Measurements from ENCODE around the gene CSGALNACT2. TPM values are rescaled to one million over a fixed set of nuclear protein-coding genes. Genes with fewer than 3 reads are reported as not detected.

The CSGALNACT2 gene
- total RNA-seq, 1 experiment from 2014 or later, result 30.0 TPM

DNA sequence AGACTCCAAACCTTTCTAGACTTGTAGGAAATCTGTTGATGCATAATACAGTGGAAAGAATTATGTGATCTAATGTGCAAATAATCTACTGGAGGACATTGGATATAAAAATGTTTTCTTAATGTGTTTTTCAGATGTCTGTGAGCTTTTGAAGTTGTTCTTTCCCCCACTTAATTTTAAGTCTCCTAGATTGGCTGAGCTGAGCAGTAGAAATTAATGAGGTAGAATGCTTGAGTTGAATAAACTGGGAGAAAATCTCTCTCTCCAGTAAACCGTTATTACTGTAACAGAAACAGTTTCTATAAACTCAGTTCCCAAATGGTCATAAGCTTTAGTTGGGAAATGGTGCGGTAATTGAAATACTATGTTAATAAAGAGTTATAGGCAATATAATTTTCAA lies 15.7 kb downstream of the CSGALNACT2 start:
- TF ChIP-seq, protein P1, sequence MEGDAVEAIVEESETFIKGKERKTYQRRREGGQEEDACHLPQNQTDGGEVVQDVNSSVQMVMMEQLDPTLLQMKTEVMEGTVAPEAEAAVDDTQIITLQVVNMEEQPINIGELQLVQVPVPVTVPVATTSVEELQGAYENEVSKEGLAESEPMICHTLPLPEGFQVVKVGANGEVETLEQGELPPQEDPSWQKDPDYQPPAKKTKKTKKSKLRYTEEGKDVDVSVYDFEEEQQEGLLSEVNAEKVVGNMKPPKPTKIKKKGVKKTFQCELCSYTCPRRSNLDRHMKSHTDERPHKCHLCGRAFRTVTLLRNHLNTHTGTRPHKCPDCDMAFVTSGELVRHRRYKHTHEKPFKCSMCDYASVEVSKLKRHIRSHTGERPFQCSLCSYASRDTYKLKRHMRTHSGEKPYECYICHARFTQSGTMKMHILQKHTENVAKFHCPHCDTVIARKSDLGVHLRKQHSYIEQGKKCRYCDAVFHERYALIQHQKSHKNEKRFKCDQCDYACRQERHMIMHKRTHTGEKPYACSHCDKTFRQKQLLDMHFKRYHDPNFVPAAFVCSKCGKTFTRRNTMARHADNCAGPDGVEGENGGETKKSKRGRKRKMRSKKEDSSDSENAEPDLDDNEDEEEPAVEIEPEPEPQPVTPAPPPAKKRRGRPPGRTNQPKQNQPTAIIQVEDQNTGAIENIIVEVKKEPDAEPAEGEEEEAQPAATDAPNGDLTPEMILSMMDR (IDR thresholded peaks at IDR 0.05; ENCODE audit: unreplicated experiment), result no peak
- H3K9me3 Mint-ChIP-seq (ENCODE audit: unreplicated experiment), result no peaks in the 10 kb centered on the region
- H3K27me3 Mint-ChIP-seq (ENCODE audit: insufficient read depth, unreplicated experiment), result no peaks in the 10 kb centered on the region
- intact Hi-C loops (cut with micrococcal nuclease), result no loop called here
- no TSS peak for BruUV-seq (replicated peaks)
- H3K36me3 Mint-ChIP-seq (ENCODE audit: insufficient read depth, unreplicated experiment), result no peaks in the 10 kb centered on the region
- CTCF ChIA-PET, result interaction anchor here (0.6 kb wide), 1 partner anchor 336 kb away, joined by 3 read pairs; no protein-coding TSS in a partner anchor
- H3K4me3 Mint-ChIP-seq (ENCODE audit: unreplicated experiment), result no peak overlapping the region
- POLR2A ChIA-PET, result interaction anchor here (1.1 to 2.0 kb wide), 2 partner anchors 13 to 15 kb away, joined by 6 to 14 read pairs; partner anchors contain the start of gene CSGALNACT2
- no peak overlapping the region for H3K27ac Mint-ChIP-seq (ENCODE audit: low read depth, unreplicated experiment)
- DNase-seq (ENCODE audit: unreplicated experiment), result no peak
- H3K4me1 Mint-ChIP-seq (ENCODE audit: insufficient read depth, unreplicated experiment), result peaks cover 20% of the 10 kb centered on the region

DNA sequence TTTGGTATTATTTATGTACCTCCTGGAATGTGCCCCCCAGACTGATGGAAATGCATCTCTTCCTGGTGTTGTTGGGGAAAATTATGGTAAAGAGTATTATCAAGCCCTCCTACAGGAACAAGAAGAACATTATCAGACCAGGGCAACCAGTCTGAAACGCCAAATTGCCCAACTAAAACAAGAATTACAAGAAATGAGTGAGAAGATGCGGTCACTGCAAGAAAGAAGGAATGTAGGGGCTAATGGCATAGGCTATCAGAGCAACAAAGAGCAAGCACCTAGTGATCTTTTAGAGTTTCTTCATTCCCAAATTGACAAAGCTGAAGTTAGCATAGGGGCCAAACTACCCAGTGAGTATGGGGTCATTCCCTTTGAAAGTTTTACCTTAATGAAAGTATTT lies 17.0 kb downstream of the CSGALNACT2 start:
- TF ChIP-seq, protein P1 (IDR thresholded peaks at IDR 0.05; ENCODE audit: unreplicated experiment), result no peak
- CTCF ChIA-PET, result interaction anchor here (1.0 to 1.3 kb wide), 3 partner anchors 8 to 138 kb away, joined by 3 to 4 read pairs (median 3); no protein-coding TSS in a partner anchor
- H3K36me3 Mint-ChIP-seq (ENCODE audit: insufficient read depth, unreplicated experiment), result no peaks in the 10 kb centered on the region

DNA sequence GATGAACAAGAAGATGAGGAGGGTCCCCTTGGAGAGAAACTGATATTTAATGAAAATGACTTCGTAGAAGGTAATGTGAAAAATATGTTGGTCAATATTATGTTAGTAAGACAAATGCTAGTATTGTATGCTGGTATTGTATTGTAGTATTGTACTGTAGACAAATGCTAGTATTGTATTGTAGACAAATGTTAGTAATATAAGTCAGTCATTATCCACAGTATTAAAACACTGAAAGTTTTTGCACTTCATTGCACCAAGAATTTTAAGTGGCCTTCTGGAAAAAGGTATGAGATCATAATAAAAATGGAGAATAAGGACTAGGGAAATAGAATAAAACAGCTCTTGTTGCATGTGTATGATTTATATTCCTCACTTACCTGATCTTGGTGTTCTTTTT lies 17.5 kb downstream of the CSGALNACT2 start:
- Mint-ChIP-seq H3K27ac (ENCODE audit: low read depth, unreplicated experiment) (no peak overlapping the region), H3K4me3 (ENCODE audit: unreplicated experiment) (no peak overlapping the region), H3K27me3 (ENCODE audit: insufficient read depth, unreplicated experiment) (no peaks in the 10 kb centered on the region), H3K9me3 (ENCODE audit: unreplicated experiment) (no peaks in the 10 kb centered on the region), H3K4me1 (ENCODE audit: insufficient read depth, unreplicated experiment) (peaks cover 24% of the 10 kb centered on the region), H3K36me3 (ENCODE audit: insufficient read depth, unreplicated experiment) (no peaks in the 10 kb centered on the region)
- CTCF ChIA-PET, result interaction anchor here (1.3 kb wide), 1 partner anchor 8 kb away, joined by 3 read pairs; no protein-coding TSS in a partner anchor
- TF ChIP-seq, protein P1 (IDR thresholded peaks at IDR 0.05; ENCODE audit: unreplicated experiment), result no peak
- intact Hi-C loops (cut with micrococcal nuclease), result no loop called here
- no TSS peak for BruUV-seq (replicated peaks)
- DNase-seq (ENCODE audit: unreplicated experiment), result no peak
- POLR2A ChIA-PET, result interaction anchor here (0.6 kb wide), 1 partner anchor 27 kb away, joined by 3 read pairs; no protein-coding TSS in a partner anchor

More for the DNA sequence above, 17.0 kb downstream of the CSGALNACT2 start:
- no peaks in the 10 kb centered on the region for H3K27me3 Mint-ChIP-seq (ENCODE audit: insufficient read depth, unreplicated experiment)
- H3K4me3 Mint-ChIP-seq (ENCODE audit: unreplicated experiment), result no peak overlapping the region
- no peaks in the 10 kb centered on the region for H3K9me3 Mint-ChIP-seq (ENCODE audit: unreplicated experiment)
- intact Hi-C loops (cut with micrococcal nuclease), result no loop called here
- TSS peak; percentile 59 for BruUV-seq (replicated peaks)
- DNase-seq (ENCODE audit: unreplicated experiment), result no peak
- H3K27ac Mint-ChIP-seq (ENCODE audit: low read depth, unreplicated experiment), result no peak overlapping the region
- POLR2A ChIA-PET, result interaction anchor here (2.0 kb wide), 1 partner anchor 16 kb away, joined by 14 read pairs; the partner anchor contains the start of gene CSGALNACT2
- peaks cover 20% of the 10 kb centered on the region for H3K4me1 Mint-ChIP-seq (ENCODE audit: insufficient read depth, unreplicated experiment)

DNA sequence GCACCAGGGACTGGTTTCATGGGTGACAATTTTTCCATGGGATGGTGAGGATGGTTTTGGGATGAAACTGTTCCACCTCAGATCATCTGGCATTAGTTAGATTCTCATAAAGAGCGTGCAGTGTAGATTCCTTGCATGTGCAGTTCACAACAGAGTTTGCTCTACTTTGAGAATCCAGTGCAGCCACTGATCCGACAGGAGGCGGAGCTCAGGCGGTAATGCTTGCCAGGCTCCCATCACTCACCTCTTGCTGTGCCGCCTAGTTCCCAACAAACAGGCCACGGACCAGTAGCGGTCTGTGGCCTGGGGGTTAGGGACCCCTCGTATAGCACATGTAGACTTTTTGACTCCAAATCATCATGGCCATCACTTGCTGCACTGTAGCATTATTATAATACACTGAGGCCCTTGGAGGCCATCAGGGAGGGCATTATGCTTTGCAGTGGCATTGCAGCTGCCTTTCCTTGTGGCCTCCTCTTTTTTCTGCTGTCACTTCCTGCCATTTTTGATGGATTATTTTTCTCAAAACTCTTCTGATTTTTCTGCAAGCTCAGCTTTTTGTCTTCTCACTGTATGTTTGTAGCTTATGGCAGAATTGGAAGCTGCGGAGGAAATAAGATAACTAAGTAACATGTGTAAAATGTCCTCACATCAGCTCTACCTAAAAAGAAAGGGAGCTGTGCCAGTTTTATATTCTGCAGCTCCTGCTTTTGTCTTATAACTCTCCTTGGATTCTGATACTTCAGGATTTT lies 18.5 kb downstream of the CSGALNACT2 start:
- peak overlapping the region; percentile 18 for H3K27ac Mint-ChIP-seq (ENCODE audit: low read depth, unreplicated experiment)
- H3K9me3 Mint-ChIP-seq (ENCODE audit: unreplicated experiment), result no peaks in the 10 kb centered on the region
- H3K4me3 Mint-ChIP-seq (ENCODE audit: unreplicated experiment), result no peak overlapping the region
- ChIA-PET POLR2A (interaction anchor here (0.6 kb wide), 1 partner anchor 29 kb away, joined by 3 read pairs; no protein-coding TSS in a partner anchor), CTCF (interaction anchor here (0.6 to 0.8 kb wide), 3 partner anchors 36 to 1146 kb away, joined by 3 to 4 read pairs (median 3); no protein-coding TSS in a partner anchor)
- H3K4me1 Mint-ChIP-seq (ENCODE audit: insufficient read depth, unreplicated experiment), result peaks cover 25% of the 10 kb centered on the region
- DNase-seq (ENCODE audit: unreplicated experiment), result no peak
- intact Hi-C loops (cut with micrococcal nuclease), result no loop called here
- H3K27me3 Mint-ChIP-seq (ENCODE audit: insufficient read depth, unreplicated experiment), result no peaks in the 10 kb centered on the region
- no peaks in the 10 kb centered on the region for H3K36me3 Mint-ChIP-seq (ENCODE audit: insufficient read depth, unreplicated experiment)
- no TSS peak for BruUV-seq (replicated peaks)
- TF ChIP-seq, protein P1 (IDR thresholded peaks at IDR 0.05; ENCODE audit: unreplicated experiment), result no peak

All from MCF 10A (cell line).